Neuronal stem cell (in vitro differentiated cells): ENCODE data around the gene SLAIN1.

Source experiments
- DNase-seq: peaks from one replicate; pipeline ENCODE4 v3.0.0-alpha.2; 2013; ENCODE audit warnings: low spot score
- H2AFZ ChIP-seq: one replicate; pipeline ENCODE4 v1.6.1; 2013; ENCODE audit warnings: mild to moderate bottlenecking, low read length, inconsistent platforms
- H2AK5ac ChIP-seq: 2 replicates; pipeline ENCODE4 v1.6.1; 2013; ENCODE audit warnings: low read depth, mild to moderate bottlenecking, inconsistent platforms, low read length, moderate library complexity, mixed read lengths
- H2BK120ac ChIP-seq: 2 replicates; pipeline ENCODE4 v1.6.1; 2013; ENCODE audit warnings: low read depth, mild to moderate bottlenecking, inconsistent platforms, low read length, moderate library complexity, mixed read lengths
- H2BK12ac ChIP-seq: one replicate; pipeline ENCODE4 v1.6.1; 2013; ENCODE audit warnings: low read length, inconsistent platforms
- H2BK15ac ChIP-seq: 2 replicates; pipeline ENCODE4 v1.6.1; 2013; ENCODE audit warnings: mild to moderate bottlenecking, low read length, inconsistent platforms, mixed read lengths
- H2BK5ac ChIP-seq: one replicate; pipeline ENCODE4 v1.6.1; 2013; ENCODE audit warnings: inconsistent platforms, mild to moderate bottlenecking, low read length, moderate library complexity
- H3K14ac ChIP-seq: one replicate; pipeline ENCODE4 v1.6.1; 2013; ENCODE audit warnings: low read length, inconsistent platforms
- H3K18ac ChIP-seq: 2 replicates; pipeline ENCODE4 v1.6.1; 2013; ENCODE audit warnings: low read length, inconsistent platforms
- H3K23ac ChIP-seq: 2 replicates; pipeline ENCODE4 v1.6.1; 2013; ENCODE audit warnings: low read depth, mild to moderate bottlenecking, mixed read lengths, low read length, inconsistent platforms; ENCODE audit not compliant: poor library complexity
- H3K27ac ChIP-seq: replicated peaks from 3 replicates; pipeline ENCODE4 v1.5.1; 2013; ENCODE audit warnings: low read length, inconsistent platforms
- H3K27me3 ChIP-seq, 3 experiments: 2 replicates each; pipeline ENCODE4 v1.6.1; 2013; ENCODE audit warnings: low read length in 3 of 3, mild to moderate bottlenecking in 2 of 3, inconsistent platforms in 1 of 3, low read depth in 1 of 3, mixed read lengths in 1 of 3, moderate library complexity in 1 of 3; ENCODE audit not compliant: control insufficient read depth in 3 of 3, insufficient read depth in 3 of 3
- H3K36me3 ChIP-seq, 2 donors: replicated peaks in 1 of 2; 2 replicates each; pipeline ENCODE4 v1.6.1; 2013; ENCODE audit warnings: low read length in 2 of 2; ENCODE audit not compliant: control insufficient read depth in 2 of 2, insufficient read depth in 2 of 2
- H3K4ac ChIP-seq: 2 replicates; pipeline ENCODE4 v1.6.1; 2013; ENCODE audit warnings: inconsistent platforms, mild to moderate bottlenecking, low read length, moderate library complexity
- H3K4me1 ChIP-seq, 2 donors: 1 replicate in 1 of 2; 2 replicates in 1 of 2; pipeline ENCODE4 v1.6.1; 2013; ENCODE audit warnings: low read length in 2 of 2, low read depth in 1 of 2; ENCODE audit not compliant: control insufficient read depth in 2 of 2, insufficient read depth in 1 of 2
- H3K4me2 ChIP-seq: one replicate; pipeline ENCODE4 v1.6.1; 2013; ENCODE audit warnings: mild to moderate bottlenecking, low read length, inconsistent platforms; ENCODE audit not compliant: insufficient read depth, poor library complexity, severe bottlenecking
- H3K4me3 ChIP-seq, 2 donors: 2 replicates each; pipeline ENCODE4 v1.5.1; 2013; ENCODE audit warnings: low read length in 2 of 2, mild to moderate bottlenecking in 2 of 2, inconsistent platforms in 1 of 2, moderate library complexity in 1 of 2
- H3K79me1 ChIP-seq: one replicate; pipeline ENCODE4 v1.6.1; 2013; ENCODE audit warnings: low read depth, mild to moderate bottlenecking, inconsistent platforms, low read length, moderate library complexity
- H3K9ac ChIP-seq: one replicate; pipeline ENCODE4 v1.6.1; 2013; ENCODE audit warnings: mild to moderate bottlenecking, low read depth, low read length, inconsistent platforms; ENCODE audit not compliant: poor library complexity
- H3K9me3 ChIP-seq, 2 donors: replicated peaks in 1 of 2; 2 replicates each; pipeline versions ENCODE3 to v1.6.1; 2013; ENCODE audit warnings: low read length in 2 of 2, mild to moderate bottlenecking in 2 of 2, inconsistent platforms in 1 of 2, low read depth in 1 of 2, mixed read lengths in 1 of 2, moderate library complexity in 1 of 2; ENCODE audit not compliant: control insufficient read depth in 2 of 2, insufficient read depth in 1 of 2
- H4K8ac ChIP-seq: one replicate; pipeline ENCODE4 v1.6.1; 2013; ENCODE audit warnings: low read depth, mild to moderate bottlenecking, inconsistent platforms, low read length, moderate library complexity
- H4K91ac ChIP-seq: one replicate; pipeline ENCODE4 v1.6.1; 2013; ENCODE audit warnings: low read length, low read depth, mild to moderate bottlenecking, inconsistent platforms; ENCODE audit not compliant: poor library complexity
- WGBS, 2 donors: extraction: QIAGEN DNeasy Blood & Tissue Kit; methylation state at CpG; one replicate each; pipeline ENCODE4 v1.1.7; 2013; ENCODE audit warnings: missing lambda C conversion rate in 2 of 2, mixed read lengths in 1 of 2; ENCODE audit not compliant: insufficient read length in 2 of 2, insufficient replicate concordance in 1 of 2; ENCODE audit errors: extremely low coverage in 2 of 2; 5-methylcytosine and 5-hydroxymethylcytosine counted together

SLAIN1 gene

DNA sequence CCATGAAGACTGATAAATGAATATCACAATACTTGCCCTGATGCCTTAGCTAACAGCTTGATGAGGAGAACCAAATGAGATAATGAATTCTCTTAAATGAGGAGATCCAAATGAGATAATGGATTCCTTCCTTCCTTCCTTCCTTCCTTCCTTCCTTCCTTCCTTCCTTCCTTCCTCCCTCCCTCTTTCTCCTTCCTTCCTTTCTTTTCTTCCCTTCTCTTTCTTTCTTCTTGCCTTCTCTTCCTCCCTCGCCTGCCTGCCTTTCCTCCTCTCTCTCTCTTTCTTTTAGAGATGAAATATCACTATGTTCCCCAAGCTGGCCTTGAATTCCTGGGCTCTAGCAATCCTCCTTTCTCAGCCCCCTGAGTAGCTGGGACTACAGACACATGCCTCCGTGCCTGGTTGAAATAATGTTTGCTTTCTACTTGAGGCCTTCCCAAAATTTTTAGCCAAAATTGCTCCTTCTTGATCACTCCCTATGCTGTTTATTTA, 4.0 kb upstream of the SLAIN1 start:
- Histone ChIP-seq H3K27me3 (no peaks in the 10 kb centered on the region), H4K91ac (no peak overlapping the region), H2BK5ac (no peak overlapping the region), H3K14ac (no peak overlapping the region), H3K9ac (no peak overlapping the region), H2BK12ac (no peak overlapping the region), H3K36me3 (no peaks in the 10 kb centered on the region), H2BK120ac (no peak overlapping the region), H2AFZ (no peak overlapping the region), H2BK15ac (no peak overlapping the region), H3K79me1 (peaks cover 2% of the 10 kb centered on the region), H3K9me3 (no peaks in the 10 kb centered on the region), H3K27ac (no peak overlapping the region), H3K4me3 (no peak overlapping the region), H3K23ac (no peak overlapping the region), H3K4ac (no peak overlapping the region), H3K18ac (no peak overlapping the region), H2AK5ac (no peak overlapping the region), H3K4me1 (peaks cover 0 to 18% of the 10 kb centered on the region in 2 donors), H3K4me2 (no peak overlapping the region), H4K8ac (no peak overlapping the region)
- WGBS, 2 donors = no CpG with 5 or more reads among the region's 2 CpGs
- DNase-seq = no peak

- H2AK5ac ChIP-seq = no peak overlapping the region
- H3K18ac ChIP-seq = no peak overlapping the region
- H3K9me3 ChIP-seq = no peaks in the 10 kb centered on the region
- H2BK15ac ChIP-seq = no peak overlapping the region
- no peak overlapping the region for H2BK5ac ChIP-seq
- H3K27me3 ChIP-seq = no peaks in the 10 kb centered on the region
- peaks cover 5% of the 10 kb centered on the region for H3K79me1 ChIP-seq
- H3K9ac ChIP-seq = no peak overlapping the region
- H2AFZ ChIP-seq = peak overlapping the region; percentile 94
- no peak overlapping the region for H2BK120ac ChIP-seq
- no peak overlapping the region for H4K91ac ChIP-seq
- no peak overlapping the region for H2BK12ac ChIP-seq
- H3K4me1 ChIP-seq = peaks cover 2 to 25% of the 10 kb centered on the region in 2 donors
- no peak overlapping the region for H3K4me2 ChIP-seq
- no CpG with 5 or more reads among the region's 9 CpGs for WGBS, 2 donors
- no peak overlapping the region for H3K27ac ChIP-seq
- H4K8ac ChIP-seq = no peak overlapping the region
- H3K4me3 ChIP-seq = peak overlapping the region in 1 of 2 donors; percentile 58
- peak; percentile 37 for DNase-seq
- H3K14ac ChIP-seq = no peak overlapping the region
- no peaks in the 10 kb centered on the region for H3K36me3 ChIP-seq
- H3K23ac ChIP-seq = no peak overlapping the region
- H3K4ac ChIP-seq = no peak overlapping the region
These were observed 1.2 kb upstream of the SLAIN1 start for GRCh38 chr13:77696006-77696878.

- H3K18ac ChIP-seq = peak overlapping the region; percentile 57
- no peak overlapping the region for H2AK5ac ChIP-seq
- peak overlapping the region; percentile 58 to 75 for H3K4me3 ChIP-seq
- DNase-seq = no peak
- H3K4me2 ChIP-seq = peak overlapping the region; percentile 62
- H3K27me3 ChIP-seq = no peaks in the 10 kb centered on the region
- no peak overlapping the region for H3K23ac ChIP-seq
- WGBS, 2 donors = no CpG with 5 or more reads among the region's 3 CpGs
- H3K79me1 ChIP-seq = peaks cover 5% of the 10 kb centered on the region
- H2BK15ac ChIP-seq = peak overlapping the region; percentile 49
- H4K91ac ChIP-seq = no peak overlapping the region
- H3K27ac ChIP-seq = peak overlapping the region; percentile 54
- H2BK12ac ChIP-seq = no peak overlapping the region
- peak overlapping the region; percentile 94 for H2AFZ ChIP-seq
- no peak overlapping the region for H3K4ac ChIP-seq
- H3K4me1 ChIP-seq = peaks cover 2 to 25% of the 10 kb centered on the region in 2 donors
- H2BK120ac ChIP-seq = no peak overlapping the region
- no peak overlapping the region for H3K14ac ChIP-seq
- no peaks in the 10 kb centered on the region for H3K9me3 ChIP-seq
- no peak overlapping the region for H2BK5ac ChIP-seq
- no peak overlapping the region for H3K9ac ChIP-seq
- H3K36me3 ChIP-seq = no peaks in the 10 kb centered on the region
- H4K8ac ChIP-seq = no peak overlapping the region
These were observed 639 bp upstream of the SLAIN1 start for GRCh38 chr13:77696879-77697216.

DNA sequence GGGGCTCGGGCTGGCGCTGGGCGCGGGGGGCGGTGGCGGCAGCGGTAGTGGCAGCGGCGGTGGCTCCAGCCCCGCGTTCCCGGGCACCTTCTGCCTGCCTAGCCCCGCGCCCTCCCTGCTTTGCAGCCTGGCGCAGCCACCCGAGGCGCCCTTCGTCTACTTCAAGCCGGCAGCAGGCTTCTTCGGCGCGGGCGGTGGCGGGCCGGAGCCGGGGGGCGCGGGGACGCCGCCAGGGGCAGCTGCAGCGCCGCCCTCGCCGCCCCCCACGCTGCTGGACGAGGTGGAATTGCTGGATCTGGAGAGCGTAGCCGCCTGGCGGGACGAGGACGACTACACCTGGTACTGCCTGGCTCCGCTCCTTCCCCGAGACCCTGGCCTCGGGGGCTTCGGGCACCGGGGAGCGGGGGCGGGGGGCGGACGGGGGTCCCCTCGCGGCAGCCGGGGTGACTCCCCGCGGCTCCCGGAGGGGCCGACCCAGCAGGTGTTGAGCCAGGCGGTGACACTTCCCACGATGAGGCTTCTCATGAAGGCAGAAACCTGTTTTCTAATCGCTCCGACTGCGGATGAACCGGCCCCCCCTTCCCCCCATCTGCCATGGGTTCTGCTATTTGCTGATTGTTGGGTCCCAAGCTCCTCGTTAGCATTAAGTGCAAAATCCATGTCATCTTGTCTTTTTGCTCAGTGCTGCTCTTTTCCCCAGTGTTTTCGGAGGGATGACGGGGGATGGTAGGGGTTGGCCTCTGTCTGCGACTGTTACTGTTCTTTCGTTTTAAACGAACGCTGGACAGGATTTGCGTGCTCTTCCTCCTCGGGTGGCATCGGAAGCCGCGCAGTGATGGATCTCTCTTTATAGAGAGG, 943 bp downstream of the SLAIN1 start:
- Histone ChIP-seq H3K18ac (peak overlapping the region; percentile 64), H3K27ac (peak overlapping the region; percentile 76), H3K4me3 (peak overlapping the region; percentile 58 to 100), H3K4me2 (peak overlapping the region; percentile 86), H3K27me3 (no peaks in the 10 kb centered on the region), H2AK5ac (peak overlapping the region; percentile 63), H3K9ac (peak overlapping the region; percentile 78), H3K9me3 (no peaks in the 10 kb centered on the region), H2AFZ (peak overlapping the region; percentile 92), H2BK15ac (no peak overlapping the region), H4K91ac (no peak overlapping the region), H3K4me1 (peaks cover 2 to 20% of the 10 kb centered on the region in 2 donors), H3K23ac (peak overlapping the region; percentile 80), H3K36me3 (no peaks in the 10 kb centered on the region), H3K79me1 (peaks cover 6% of the 10 kb centered on the region), H4K8ac (no peak overlapping the region), H2BK5ac (peak overlapping the region; percentile 93), H2BK120ac (no peak overlapping the region), H3K14ac (no peak overlapping the region), H3K4ac (no peak overlapping the region), H2BK12ac (no peak overlapping the region)
- DNase-seq = peak; percentile 36
- no CpG with 5 or more reads among the region's 75 CpGs for WGBS, 2 donors
